GM12801 (cell line): ENCODE measurements around the gene PDE4D.

ENCODE experiments used
- CTCF ChIP-seq: IDR thresholded peaks from one replicate; pipeline ENCODE4 v1.5.1; 2011; ENCODE audit warnings: control low read depth; ENCODE audit not compliant: insufficient read length; ENCODE audit errors: extremely low read depth

Gene PDE4D

GRCh38 chr5:59261969-59262368 lies 631.6 kb downstream of the PDE4D start:
- TF ChIP-seq CTCF: no peak

GRCh38 chr5:59260973-59261372 lies 632.6 kb downstream of the PDE4D start:
- no peak for TF ChIP-seq CTCF

GRCh38 chr5:59260200-59260599 lies 633.3 kb downstream of the PDE4D start:
- TF ChIP-seq CTCF: no peak

GRCh38 chr5:59259237-59259636 lies 634.3 kb downstream of the PDE4D start:
- TF ChIP-seq CTCF: no peak

- TF ChIP-seq CTCF: no peak
Measured at GRCh38 chr5:59257488-59258400, 635.8 kb downstream of the PDE4D start.

GRCh38 chr5:59256331-59256730 lies 637.2 kb downstream of the PDE4D start:
- TF ChIP-seq CTCF: no peak

- TF ChIP-seq CTCF: no peak
Measured at GRCh38 chr5:59254055-59254687, 639.4 kb downstream of the PDE4D start.
